Stimulated activated CD8-positive, alpha-beta memory T cell treated with anti-CD3 and anti-CD28 coated beads, Interleukin-4, amount 100 ng/mL, for 1 hour (primary cell): Measurements from ENCODE around the gene ZNF565.
A peak's percentile ranks its signal among the peaks of the same experiment; 100 is the strongest.
"Not testable (repeated sequence)": the region's sequence is repeated elsewhere in the genome, so short reads cannot be mapped to it uniquely, and the experiment has no call there.

ENCODE experiments used
- DNase-seq, 2 donors: peaks; one replicate each; pipeline ENCODE4 v3.0.0-alpha.2; 2020; ENCODE audit warnings: low read depth in 2 of 2, low spot score in 1 of 2

ZNF565 gene

GRCh38 chr19:36214386-36215275 is at the start of gene ZNF565, which contains the start of gene ZNF146:
Gene ZNF565, minus strand, starts transcription at chr19:36214665. Its CDS starts 12,680 bp downstream, at chr19:36201985.
Gene ZNF146, plus strand, starts transcription at chr19:36215106. Its CDS starts 21,335 bp downstream, at chr19:36236441.
- DNase-seq: peak; percentile 82 to 88

- DNase-seq: no peak
Measured at GRCh38 chr19:36259211-36259610, 44.7 kb upstream of the ZNF565 start.

DNA sequence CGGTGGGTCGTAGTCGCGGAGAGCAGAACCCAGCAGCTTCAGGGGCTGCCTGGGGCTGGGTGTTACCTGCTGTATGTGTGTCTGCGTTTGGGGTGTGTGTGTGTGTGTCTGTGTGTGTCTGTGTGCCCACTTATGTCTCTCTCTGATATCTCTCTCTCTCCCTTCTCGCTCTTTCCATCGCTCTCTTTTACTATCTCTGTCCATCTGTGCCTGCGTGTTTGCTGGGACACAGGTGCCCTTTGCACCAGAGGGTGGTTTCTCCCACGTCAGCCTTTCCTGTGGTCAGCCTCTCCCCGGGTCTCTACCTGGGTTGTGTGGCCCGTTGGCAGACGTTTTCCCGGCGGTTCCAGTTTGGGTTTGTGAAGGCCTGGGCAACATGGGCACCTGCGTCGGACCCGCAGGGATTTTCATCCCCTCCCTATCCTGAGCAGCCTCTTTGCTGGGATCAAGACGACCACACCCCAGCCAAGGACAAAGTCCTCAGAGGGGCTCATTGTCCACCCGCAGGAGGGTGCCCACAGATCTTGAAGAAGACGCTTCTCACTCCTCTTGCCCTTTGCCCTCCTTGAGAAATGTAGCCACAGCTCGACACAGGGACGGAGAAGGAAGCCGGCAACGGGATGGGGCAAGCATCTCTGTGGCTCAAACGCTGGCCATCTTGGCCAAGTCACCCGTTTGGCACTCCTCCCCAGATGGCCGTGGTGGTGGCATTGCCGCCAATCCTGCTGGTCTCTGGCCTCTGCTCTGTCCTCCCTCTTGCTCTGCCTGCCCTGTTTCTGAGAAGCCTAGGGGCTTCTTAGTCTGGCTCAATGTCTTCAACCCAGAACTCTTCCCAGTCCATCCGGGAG is 43.8 kb upstream of the ZNF565 start:
- no peak for DNase-seq

DNA sequence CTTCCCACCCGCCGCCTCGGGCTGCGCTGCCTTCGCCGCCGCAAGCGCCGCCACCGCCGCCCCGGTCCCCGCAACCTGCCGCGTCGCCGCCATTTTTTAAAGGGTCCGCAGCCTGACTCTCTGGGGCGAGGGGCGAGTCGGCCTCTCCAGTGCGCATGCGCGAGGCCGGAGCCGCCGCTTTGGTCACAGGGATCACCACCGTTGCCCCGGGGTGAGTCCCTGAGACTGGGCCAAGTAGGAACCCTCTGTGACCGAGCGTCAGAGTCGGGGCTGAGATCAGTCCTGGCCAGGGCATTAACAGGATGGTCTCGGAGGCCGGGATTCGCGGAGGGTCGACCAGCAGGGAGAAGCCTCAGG is 43.0 kb upstream of the ZNF565 start:
- no peak for DNase-seq

DNA sequence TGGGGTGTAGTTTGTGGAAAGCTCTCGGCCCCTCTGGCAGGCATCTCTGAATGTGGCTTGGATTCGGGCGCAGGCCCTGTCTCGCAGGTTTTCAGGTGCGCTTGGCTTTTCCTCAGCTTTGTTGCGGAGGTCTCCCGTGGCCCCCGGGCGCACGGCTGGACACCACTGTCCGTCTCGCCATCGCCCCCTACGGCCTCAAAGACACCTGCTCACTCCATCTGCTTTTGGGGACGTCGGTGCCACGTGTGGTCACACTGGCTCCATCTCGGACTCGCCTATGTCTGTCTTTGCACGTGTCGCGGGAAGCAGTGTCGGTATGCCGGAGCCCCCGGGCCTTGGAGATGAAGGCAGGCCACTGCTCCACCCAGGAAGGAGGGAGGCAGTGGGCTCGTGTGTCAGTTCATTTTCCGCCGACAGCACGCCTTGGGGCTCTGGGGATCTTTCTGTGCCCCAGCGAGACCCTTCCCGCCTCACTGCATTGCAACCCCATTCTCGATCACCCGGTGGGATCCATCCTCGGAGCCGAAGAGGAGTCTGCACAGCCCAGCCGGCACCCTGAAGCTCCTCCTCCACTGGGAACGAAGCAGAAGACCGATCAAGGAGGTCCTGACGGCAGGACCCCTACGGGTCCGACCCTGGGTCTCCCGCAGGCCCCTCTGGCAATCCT is 42.5 kb upstream of the ZNF565 start:
- no peak for DNase-seq

GRCh38 chr19:36256064-36256463 is 41.6 kb upstream of the ZNF565 start:
- no peak for DNase-seq

- no peak for DNase-seq
Measured at GRCh38 chr19:36255316-36255715, 40.9 kb upstream of the ZNF565 start.

- no peak for DNase-seq
Measured at GRCh38 chr19:36254848-36255247, 40.4 kb upstream of the ZNF565 start.

DNA sequence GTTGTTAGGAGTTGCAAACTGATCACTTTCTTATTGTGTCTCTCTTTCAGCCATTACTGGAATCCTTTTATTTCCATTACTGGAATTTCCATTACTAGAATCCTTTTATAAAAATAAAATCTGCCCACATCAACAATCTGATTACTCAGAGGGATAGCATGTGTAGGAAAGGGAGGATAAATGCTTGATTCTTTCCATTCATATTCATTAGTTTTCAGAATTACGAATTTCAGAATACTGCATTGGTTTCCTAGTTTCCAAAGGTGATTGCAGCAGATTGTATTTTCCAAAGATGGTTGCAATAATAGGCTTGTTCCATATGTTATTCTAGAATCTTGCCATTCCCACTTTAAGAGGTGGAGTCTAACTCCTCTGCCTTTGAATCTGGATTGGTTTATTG is 37.6 kb upstream of the ZNF565 start:
- DNase-seq: no peak

DNA sequence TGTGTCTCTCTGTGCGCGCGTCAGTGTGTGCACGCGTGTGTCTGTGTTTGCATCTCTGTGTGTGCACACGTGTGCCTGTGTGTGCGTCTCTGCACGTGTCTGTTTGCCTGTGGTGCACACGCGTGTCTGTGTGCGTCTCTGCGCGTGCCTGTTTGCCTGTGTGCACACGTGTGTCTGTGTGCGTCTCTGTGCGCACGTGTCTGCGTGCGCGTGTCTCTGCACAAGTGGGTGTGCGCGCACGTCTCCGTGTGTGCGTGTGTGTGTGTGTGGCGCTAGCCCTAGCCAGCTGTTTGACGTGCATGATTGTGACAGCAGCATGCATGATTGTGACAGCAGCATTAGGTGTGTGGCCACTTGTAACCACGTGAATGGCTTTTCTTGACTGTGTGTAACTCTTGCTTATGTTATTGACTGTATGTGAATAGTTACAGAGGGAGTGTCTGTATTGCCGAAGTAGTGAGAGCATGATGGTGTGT is 31.6 kb upstream of the ZNF565 start:
- DNase-seq: no peak

- no peak for DNase-seq
Measured at GRCh38 chr19:36245210-36246005, 30.9 kb upstream of the ZNF565 start.

- DNase-seq: no peak
Measured at GRCh38 chr19:36244066-36244465, 29.6 kb upstream of the ZNF565 start.

DNA sequence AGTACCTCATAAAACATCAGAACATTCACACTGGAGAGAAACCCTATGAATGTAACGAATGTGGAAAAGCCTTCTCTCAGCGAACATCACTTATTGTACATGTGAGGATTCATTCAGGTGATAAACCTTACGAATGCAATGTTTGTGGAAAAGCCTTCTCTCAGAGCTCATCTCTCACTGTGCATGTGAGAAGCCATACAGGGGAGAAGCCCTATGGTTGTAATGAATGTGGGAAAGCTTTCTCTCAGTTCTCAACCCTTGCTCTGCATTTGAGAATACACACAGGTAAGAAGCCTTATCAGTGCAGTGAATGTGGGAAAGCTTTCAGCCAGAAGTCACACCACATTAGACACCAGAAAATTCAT is 22.5 kb upstream of the ZNF565 start:
- DNase-seq: no peak

DNA sequence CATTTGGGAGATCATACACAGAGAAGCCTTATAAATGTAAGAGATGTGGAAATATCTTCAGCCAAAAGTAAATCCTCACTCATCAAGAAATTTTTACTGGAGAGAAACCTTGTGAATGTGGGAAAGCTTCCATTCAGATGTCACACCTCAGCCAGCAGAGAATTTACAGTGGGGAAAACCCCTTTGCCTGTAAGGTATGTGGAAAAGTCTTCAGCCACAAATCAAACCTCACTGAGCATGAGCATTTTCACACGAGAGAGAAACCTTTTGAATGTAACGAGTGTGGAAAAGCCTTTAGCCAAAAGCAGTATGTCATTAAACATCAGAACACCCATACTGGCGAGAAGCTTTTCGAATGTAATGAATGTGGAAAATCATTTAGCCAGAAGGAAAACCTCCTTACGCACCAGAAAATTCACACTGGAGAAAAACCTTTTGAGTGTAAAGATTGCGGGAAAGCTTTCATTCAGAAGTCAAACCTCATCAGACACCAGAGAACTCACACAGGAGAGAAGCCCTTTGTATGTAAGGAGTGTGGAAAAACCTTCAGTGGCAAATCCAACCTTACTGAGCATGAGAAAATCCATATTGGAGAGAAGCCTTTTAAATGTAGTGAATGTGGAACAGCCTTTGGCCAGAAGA is 22.0 kb upstream of the ZNF565 start:
- no peak for DNase-seq

- DNase-seq: not testable (repeated sequence)
Measured at GRCh38 chr19:36233626-36234025, 19.2 kb upstream of the ZNF565 start.

- DNase-seq: no peak
Measured at GRCh38 chr19:36225219-36225892, 10.9 kb upstream of the ZNF565 start.

DNA sequence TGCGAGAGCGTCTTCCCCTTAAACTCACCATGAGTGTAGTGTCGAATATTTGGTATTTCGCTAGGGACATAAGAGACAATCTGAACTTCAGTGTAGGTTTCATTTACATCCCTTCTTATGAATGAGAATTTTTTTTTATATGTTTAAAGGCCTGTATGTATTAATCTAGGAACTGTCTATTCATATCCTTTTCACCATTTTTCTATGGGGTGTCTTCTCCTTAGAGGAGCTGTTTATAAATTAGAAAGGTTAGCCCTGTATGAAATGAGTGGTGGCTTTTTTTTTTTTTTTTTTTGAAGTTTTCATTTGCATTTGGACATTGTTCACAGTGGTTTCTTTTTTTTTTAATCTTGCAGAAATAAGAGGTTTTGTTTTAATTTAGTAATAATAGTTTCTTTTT is 8.0 kb upstream of the ZNF565 start:
- no peak for DNase-seq

DNA sequence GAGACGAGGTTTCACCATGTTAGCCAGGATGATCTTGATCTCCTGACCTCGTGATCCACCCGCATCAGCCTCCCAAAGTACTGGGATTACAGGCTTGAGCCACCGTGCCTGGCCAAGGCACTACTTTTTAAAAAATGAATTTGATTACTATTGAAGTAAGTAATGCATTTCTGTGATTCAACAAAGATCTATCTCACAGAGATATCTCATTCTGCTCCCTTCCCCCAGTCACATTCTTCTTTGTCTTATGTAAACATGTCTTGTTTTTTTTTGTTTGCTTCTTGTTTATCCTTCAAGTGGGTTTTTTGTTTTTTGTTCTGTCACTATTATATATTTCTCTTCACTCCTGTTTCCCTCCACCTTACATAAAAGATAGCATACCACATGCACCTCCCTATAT is 7.0 kb upstream of the ZNF565 start:
- DNase-seq: no peak

- no peak for DNase-seq
Measured at GRCh38 chr19:36215276-36216123, 1.0 kb upstream of the ZNF565 start.
